Liver (tissue), 9 donors: ENCODE results near the gene TADA3. TPM values are rescaled to one million over a fixed set of nuclear protein-coding genes. Genes with fewer than 3 reads are reported as not detected.

Source experiments
- DNase-seq: peaks from one replicate; pipeline ENCODE4 v3.0.0-alpha.2; 2017; ENCODE audit warnings: low spot score
- H3K27ac ChIP-seq, 2 donors: one replicate each; pipeline ENCODE4 v1.7.0; 2013; ENCODE audit warnings: inconsistent platforms in 2 of 2, low read length in 2 of 2, control low read depth in 1 of 2, low read depth in 1 of 2, mild to moderate bottlenecking in 1 of 2
- H3K27me3 ChIP-seq, 4 donors: one replicate each; pipeline versions ENCODE4 v1.6.1 to v1.7.0; 2013; ENCODE audit warnings: low read length in 3 of 4, inconsistent platforms in 1 of 4, mild to moderate bottlenecking in 1 of 4, moderate library complexity in 1 of 4; ENCODE audit not compliant: control insufficient read depth in 4 of 4, insufficient read depth in 4 of 4
- H3K36me3 ChIP-seq, 4 donors: one replicate each; pipeline versions ENCODE4 v1.6.1 to v1.7.0; 2013; ENCODE audit warnings: low read length in 3 of 4, mild to moderate bottlenecking in 3 of 4, low read depth in 1 of 4, moderate library complexity in 1 of 4; ENCODE audit not compliant: control insufficient read depth in 4 of 4, insufficient read depth in 3 of 4
- H3K4me1 ChIP-seq, 4 donors: one replicate each; pipeline versions ENCODE4 v1.6.1 to v1.7.0; 2013; ENCODE audit warnings: low read length in 3 of 4, mild to moderate bottlenecking in 3 of 4, moderate library complexity in 1 of 4; ENCODE audit not compliant: control insufficient read depth in 4 of 4, insufficient read depth in 4 of 4
- H3K4me3 ChIP-seq, 3 donors: one replicate each; pipeline versions ENCODE4 v1.6.1 to v1.7.0; 2013; ENCODE audit warnings: low read length in 3 of 3, control low read depth in 1 of 3, low read depth in 1 of 3, mild to moderate bottlenecking in 1 of 3
- H3K9ac ChIP-seq, 2 donors: one replicate each; pipeline ENCODE4 v1.7.0; 2013; ENCODE audit warnings: low read length in 2 of 2, mild to moderate bottlenecking in 2 of 2, moderate library complexity in 2 of 2, control low read depth in 1 of 2, low read depth in 1 of 2
- H3K9me3 ChIP-seq, 4 donors: one replicate each; pipeline versions ENCODE4 v1.6.1 to v1.7.0; 2013; ENCODE audit warnings: low read length in 3 of 4; ENCODE audit not compliant: control insufficient read depth in 4 of 4
- ATF3 ChIP-seq: IDR thresholded peaks from 2 replicates; pipeline ENCODE4 v1.6.1; 2016; ENCODE audit warnings: antibody characterized with exemption
- EGR1 ChIP-seq, 2 donors: IDR thresholded peaks; 2 replicates each; pipeline ENCODE4 v1.6.1; 2016 to 2018; ENCODE audit warnings: antibody characterized with exemption in 2 of 2, low read depth in 2 of 2
- FOXA1 ChIP-seq: IDR thresholded peaks from 2 replicates; pipeline ENCODE4 v1.6.1; 2016; ENCODE audit warnings: antibody characterized with exemption
- FOXA2 ChIP-seq: IDR thresholded peaks from 2 replicates; pipeline ENCODE4 v1.6.1; 2016; ENCODE audit warnings: antibody characterized with exemption
- GABPA ChIP-seq, 2 donors: IDR thresholded peaks in 1 of 2; conservative IDR thresholded peaks in 1 of 2; 2 replicates each; pipeline ENCODE4 v1.6.1; 2016; ENCODE audit warnings: antibody characterized with exemption in 2 of 2, mild to moderate bottlenecking in 1 of 2, moderate library complexity in 1 of 2
- HNF4A ChIP-seq, 2 donors: conservative IDR thresholded peaks; 2 replicates each; pipeline ENCODE4 v1.6.1; 2016; ENCODE audit warnings: antibody characterized with exemption in 2 of 2, mild to moderate bottlenecking in 2 of 2
- HNF4G ChIP-seq: IDR thresholded peaks from 2 replicates; pipeline ENCODE4 v1.6.1; 2016; ENCODE audit warnings: antibody characterized with exemption
- JUND ChIP-seq, 2 donors: IDR thresholded peaks; 2 replicates each; pipeline ENCODE4 v1.6.1; 2016; ENCODE audit warnings: antibody characterized with exemption in 2 of 2
- NR2F2 ChIP-seq: IDR thresholded peaks from 2 replicates; pipeline ENCODE4 v1.6.1; 2016; ENCODE audit warnings: antibody characterized with exemption
- RAD21 ChIP-seq, 2 donors: IDR thresholded peaks; 2 replicates each; pipeline ENCODE4 v1.6.1; 2016; ENCODE audit warnings: antibody characterized with exemption in 2 of 2, mild to moderate bottlenecking in 2 of 2
- REST ChIP-seq: IDR thresholded peaks from 2 replicates; pipeline ENCODE4 v1.6.1; 2016; ENCODE audit warnings: antibody characterized with exemption, mild to moderate bottlenecking
- RXRA ChIP-seq, 2 donors: IDR thresholded peaks; 2 replicates each; pipeline ENCODE4 v1.6.1; 2017 to 2018; ENCODE audit warnings: antibody characterized with exemption in 2 of 2, mild to moderate bottlenecking in 1 of 2
- SP1 ChIP-seq: IDR thresholded peaks from 2 replicates; pipeline ENCODE4 v1.6.1; 2018; ENCODE audit warnings: antibody characterized with exemption, mild to moderate bottlenecking
- TAF1 ChIP-seq: conservative IDR thresholded peaks from 2 replicates; pipeline ENCODE4 v1.6.1; 2016; ENCODE audit warnings: antibody characterized with exemption, mild to moderate bottlenecking
- YY1 ChIP-seq: IDR thresholded peaks from 2 replicates; pipeline ENCODE4 v1.6.1; 2016; ENCODE audit warnings: antibody characterized with exemption, mild to moderate bottlenecking
- WGBS: extraction: QIAGEN DNeasy Blood & Tissue Kit; methylation state at CpG from one replicate; pipeline ENCODE4 v1.1.7; 2013; 5-methylcytosine and 5-hydroxymethylcytosine counted together
- polyA plus RNA-seq, 2 donors: library from polyadenylated mRNA; stranded (reverse) in 1 of 2; unstranded in 1 of 2; fragments of 200-250 nt in 1 of 2; fragments of >200 nt in 1 of 2; fragmentation: Nextera tagmentation in 1 of 2; extraction: Ambion mirVana in 1 of 2; gene quantifications; one replicate each; pipeline versions ENCODE4 v1.2.1 to v1.2.3, GENCODE V29; 2013 to 2015
- total RNA-seq, 2 donors: library from RNA; depleted of rRNA; stranded (reverse); fragments of >200 nt; gene quantifications; one replicate each; pipeline ENCODE4 v1.2.3, GENCODE V29; 2014
- TF ChIP-seq, protein P1 (sequence below): IDR thresholded peaks from 2 replicates; pipeline ENCODE4 v1.6.1; 2016; ENCODE audit warnings: antibody characterized with exemption
- TF ChIP-seq, protein P2 (sequence below): fragments of 150-350 bp; IDR thresholded peaks from 2 replicates; pipeline ENCODE4 v1.5.1; 2017; ENCODE audit warnings: improper control_type of control experiment, low read depth, low read length; ENCODE audit not compliant: missing input control
- TF ChIP-seq, protein P3 (sequence below): IDR thresholded peaks from 2 replicates; pipeline ENCODE4 v1.6.1; 2016; ENCODE audit warnings: antibody characterized with exemption
- donor health status: healthy.
- donor health status: healthy.
- donor health status: healthy.
- donor health status: healthy.
- donor health status: healthy.

The TADA3 gene
- total and polyA plus RNA-seq, 4 donors: 16.2 to 27.8 (median 21.5) TPM

- DNase-seq: no peak
- no peaks in the 10 kb centered on the region for H3K9me3 ChIP-seq
- no peak overlapping the region for H3K9ac ChIP-seq
- WGBS: 97% methylated on average over 9 of the region's 9 CpGs
- H3K4me3 ChIP-seq: no peak overlapping the region
- H3K27me3 ChIP-seq: no peaks in the 10 kb centered on the region
- TF ChIP-seq REST (no peak), FOXA2 (no peak), RAD21 (IDR thresholded peaks at IDR 0.05) (no peak), RXRA (IDR thresholded peaks at IDR 0.05) (no peak), EGR1 (IDR thresholded peaks at IDR 0.05; ENCODE audit: low read depth in 2 of 2) (no peak), ATF3 (no peak)
- TF ChIP-seq, protein P1, sequence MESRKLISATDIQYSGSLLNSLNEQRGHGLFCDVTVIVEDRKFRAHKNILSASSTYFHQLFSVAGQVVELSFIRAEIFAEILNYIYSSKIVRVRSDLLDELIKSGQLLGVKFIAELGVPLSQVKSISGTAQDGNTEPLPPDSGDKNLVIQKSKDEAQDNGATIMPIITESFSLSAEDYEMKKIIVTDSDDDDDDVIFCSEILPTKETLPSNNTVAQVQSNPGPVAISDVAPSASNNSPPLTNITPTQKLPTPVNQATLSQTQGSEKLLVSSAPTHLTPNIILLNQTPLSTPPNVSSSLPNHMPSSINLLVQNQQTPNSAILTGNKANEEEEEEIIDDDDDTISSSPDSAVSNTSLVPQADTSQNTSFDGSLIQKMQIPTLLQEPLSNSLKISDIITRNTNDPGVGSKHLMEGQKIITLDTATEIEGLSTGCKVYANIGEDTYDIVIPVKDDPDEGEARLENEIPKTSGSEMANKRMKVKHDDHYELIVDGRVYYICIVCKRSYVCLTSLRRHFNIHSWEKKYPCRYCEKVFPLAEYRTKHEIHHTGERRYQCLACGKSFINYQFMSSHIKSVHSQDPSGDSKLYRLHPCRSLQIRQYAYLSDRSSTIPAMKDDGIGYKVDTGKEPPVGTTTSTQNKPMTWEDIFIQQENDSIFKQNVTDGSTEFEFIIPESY: no peak
- H3K4me1 ChIP-seq: no peaks in the 10 kb centered on the region
- no peak overlapping the region for H3K27ac ChIP-seq
- peaks cover 0 to 22% (median 4%) of the 10 kb centered on the region in 4 donors for H3K36me3 ChIP-seq
Measured at GRCh38 chr3:9833078-9833477, 40.8 kb upstream of the TADA3 start.

DNA sequence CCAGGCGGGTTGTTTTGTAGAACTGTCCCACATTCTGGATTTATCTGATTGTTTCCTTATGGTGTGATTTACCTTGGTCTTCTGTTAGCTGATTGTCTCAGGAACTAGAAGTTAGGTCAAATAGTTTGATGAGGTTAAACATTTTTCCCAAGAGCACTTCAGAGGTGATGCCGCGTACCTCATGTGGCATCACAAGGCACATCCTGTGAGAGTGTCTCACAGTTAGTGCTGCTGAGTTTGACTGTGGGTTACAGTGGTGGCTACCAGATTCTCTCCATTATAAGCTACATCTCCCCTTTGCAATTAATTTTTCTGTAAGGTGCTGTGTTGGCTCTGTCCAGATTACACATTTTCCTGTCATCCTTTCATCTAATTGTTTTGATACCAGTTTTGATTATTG, 39.0 kb upstream of the TADA3 start:
- no peaks in the 10 kb centered on the region for H3K27me3 ChIP-seq
- H3K36me3 ChIP-seq: peaks cover 0 to 18% (median 4%) of the 10 kb centered on the region in 4 donors
- no peak for TF ChIP-seq YY1
- TF ChIP-seq, protein P2, sequence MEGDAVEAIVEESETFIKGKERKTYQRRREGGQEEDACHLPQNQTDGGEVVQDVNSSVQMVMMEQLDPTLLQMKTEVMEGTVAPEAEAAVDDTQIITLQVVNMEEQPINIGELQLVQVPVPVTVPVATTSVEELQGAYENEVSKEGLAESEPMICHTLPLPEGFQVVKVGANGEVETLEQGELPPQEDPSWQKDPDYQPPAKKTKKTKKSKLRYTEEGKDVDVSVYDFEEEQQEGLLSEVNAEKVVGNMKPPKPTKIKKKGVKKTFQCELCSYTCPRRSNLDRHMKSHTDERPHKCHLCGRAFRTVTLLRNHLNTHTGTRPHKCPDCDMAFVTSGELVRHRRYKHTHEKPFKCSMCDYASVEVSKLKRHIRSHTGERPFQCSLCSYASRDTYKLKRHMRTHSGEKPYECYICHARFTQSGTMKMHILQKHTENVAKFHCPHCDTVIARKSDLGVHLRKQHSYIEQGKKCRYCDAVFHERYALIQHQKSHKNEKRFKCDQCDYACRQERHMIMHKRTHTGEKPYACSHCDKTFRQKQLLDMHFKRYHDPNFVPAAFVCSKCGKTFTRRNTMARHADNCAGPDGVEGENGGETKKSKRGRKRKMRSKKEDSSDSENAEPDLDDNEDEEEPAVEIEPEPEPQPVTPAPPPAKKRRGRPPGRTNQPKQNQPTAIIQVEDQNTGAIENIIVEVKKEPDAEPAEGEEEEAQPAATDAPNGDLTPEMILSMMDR: no peak
- TF ChIP-seq HNF4A (conservative IDR thresholded peaks at IDR 0.05): no peak
- TF ChIP-seq GABPA (IDR thresholded peaks at IDR 0.05 in 1 of 2, conservative IDR thresholded peaks at IDR 0.05 in 1 of 2): no peak
- TF ChIP-seq FOXA2: no peak
- no peak for TF ChIP-seq SP1
- TF ChIP-seq ATF3: no peak
- no peak for TF ChIP-seq REST
- no peak for TF ChIP-seq RAD21 (IDR thresholded peaks at IDR 0.05)
- TF ChIP-seq EGR1 (IDR thresholded peaks at IDR 0.05; ENCODE audit: low read depth in 2 of 2): no peak
- TF ChIP-seq RXRA (IDR thresholded peaks at IDR 0.05): no peak
- TF ChIP-seq, protein P3, sequence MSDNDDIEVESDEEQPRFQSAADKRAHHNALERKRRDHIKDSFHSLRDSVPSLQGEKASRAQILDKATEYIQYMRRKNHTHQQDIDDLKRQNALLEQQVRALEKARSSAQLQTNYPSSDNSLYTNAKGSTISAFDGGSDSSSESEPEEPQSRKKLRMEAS: no peak
- no peak for TF ChIP-seq FOXA1
- no peak for TF ChIP-seq JUND (IDR thresholded peaks at IDR 0.05)
- TF ChIP-seq, protein P1: no peak
- TF ChIP-seq NR2F2: no peak
- no peak for TF ChIP-seq TAF1
- no peak for TF ChIP-seq HNF4G
- H3K9me3 ChIP-seq: no peaks in the 10 kb centered on the region
- H3K9ac ChIP-seq: no peak overlapping the region
- no peaks in the 10 kb centered on the region for H3K4me1 ChIP-seq
- DNase-seq: no peak
- H3K4me3 ChIP-seq: no peak overlapping the region
- WGBS: 98% methylated on average over 3 of the region's 3 CpGs
- H3K27ac ChIP-seq: no peak overlapping the region
